Measurements from ENCODE around the gene B4GALT2.

B4GALT2 gene

GRCh38 chr1:43935711-43936427 lies 43.1 kb upstream of the B4GALT2 start:
- H3K27ac ChIP-seq (ENCODE audit: low read depth, low read length) = no peak overlapping the region
- no peaks in the 10 kb centered on the region for H3K36me3 ChIP-seq (ENCODE audit: control insufficient read depth in 1 of 2, insufficient read depth in 2 of 2, low read length in 2 of 2)
- H3K27me3 ChIP-seq (ENCODE audit: control insufficient read depth in 1 of 2, insufficient read depth in 2 of 2, low read length in 2 of 2) = peaks cover 0 to 6% of the 10 kb centered on the region in 2 donors
- H3K9ac ChIP-seq (ENCODE audit: low read depth in 1 of 2, low read length in 2 of 2) = no peak overlapping the region
- peak overlapping the region in 1 of 2 donors; percentile 26 for H3K4me3 ChIP-seq (ENCODE audit: low read depth in 1 of 2, low read length in 2 of 2)
- no peaks in the 10 kb centered on the region for H3K9me3 ChIP-seq (ENCODE audit: control insufficient read depth in 1 of 2, low read length in 2 of 2)
- peaks cover 15 to 21% of the 10 kb centered on the region in 2 donors for H3K4me1 ChIP-seq (ENCODE audit: control insufficient read depth in 1 of 2, insufficient read depth in 2 of 2, low read length in 2 of 2)

- no peaks in the 10 kb centered on the region for H3K36me3 ChIP-seq (ENCODE audit: control insufficient read depth in 1 of 2, insufficient read depth in 2 of 2, low read length in 2 of 2)
- no peaks in the 10 kb centered on the region for H3K9me3 ChIP-seq (ENCODE audit: control insufficient read depth in 1 of 2, low read length in 2 of 2)
- H3K4me3 ChIP-seq (ENCODE audit: low read depth in 1 of 2, low read length in 2 of 2) = peak overlapping the region; percentile 54 to 55
- no peak overlapping the region for H3K9ac ChIP-seq (ENCODE audit: low read depth in 1 of 2, low read length in 2 of 2)
- H3K4me1 ChIP-seq (ENCODE audit: control insufficient read depth in 1 of 2, insufficient read depth in 2 of 2, low read length in 2 of 2) = peaks cover 15 to 21% of the 10 kb centered on the region in 2 donors
- peaks cover 0 to 6% of the 10 kb centered on the region in 2 donors for H3K27me3 ChIP-seq (ENCODE audit: control insufficient read depth in 1 of 2, insufficient read depth in 2 of 2, low read length in 2 of 2)
- H3K27ac ChIP-seq (ENCODE audit: low read depth, low read length) = no peak overlapping the region
Measured at GRCh38 chr1:43936431-43937151, 42.4 kb upstream of the B4GALT2 start.

- Histone ChIP-seq H3K9ac (ENCODE audit: low read depth in 1 of 2, low read length in 2 of 2) (no peak overlapping the region), H3K27me3 (ENCODE audit: control insufficient read depth in 1 of 2, insufficient read depth in 2 of 2, low read length in 2 of 2) (peaks cover 0 to 6% of the 10 kb centered on the region in 2 donors), H3K36me3 (ENCODE audit: control insufficient read depth in 1 of 2, insufficient read depth in 2 of 2, low read length in 2 of 2) (no peaks in the 10 kb centered on the region), H3K27ac (ENCODE audit: low read depth, low read length) (no peak overlapping the region), H3K9me3 (ENCODE audit: control insufficient read depth in 1 of 2, low read length in 2 of 2) (no peaks in the 10 kb centered on the region), H3K4me1 (ENCODE audit: control insufficient read depth in 1 of 2, insufficient read depth in 2 of 2, low read length in 2 of 2) (peaks cover 15 to 21% of the 10 kb centered on the region in 2 donors), H3K4me3 (ENCODE audit: low read depth in 1 of 2, low read length in 2 of 2) (no peak overlapping the region)
Measured at GRCh38 chr1:43937179-43937865, 41.7 kb upstream of the B4GALT2 start.

GRCh38 chr1:43938383-43938782 lies 40.6 kb upstream of the B4GALT2 start:
- no peak overlapping the region for H3K27ac ChIP-seq (ENCODE audit: low read depth, low read length)

GRCh38 chr1:43938892-43939587 lies 40.0 kb upstream of the B4GALT2 start:
- H3K36me3 ChIP-seq (ENCODE audit: control insufficient read depth in 1 of 2, insufficient read depth in 2 of 2, low read length in 2 of 2) = no peaks in the 10 kb centered on the region
- no peak overlapping the region for H3K27ac ChIP-seq (ENCODE audit: low read depth, low read length)
- H3K9me3 ChIP-seq (ENCODE audit: control insufficient read depth in 1 of 2, low read length in 2 of 2) = no peaks in the 10 kb centered on the region
- no peak overlapping the region for H3K4me3 ChIP-seq (ENCODE audit: low read depth in 1 of 2, low read length in 2 of 2)
- peaks cover 5 to 12% of the 10 kb centered on the region in 2 donors for H3K4me1 ChIP-seq (ENCODE audit: control insufficient read depth in 1 of 2, insufficient read depth in 2 of 2, low read length in 2 of 2)
- no peak overlapping the region for H3K9ac ChIP-seq (ENCODE audit: low read depth in 1 of 2, low read length in 2 of 2)
- H3K27me3 ChIP-seq (ENCODE audit: control insufficient read depth in 1 of 2, insufficient read depth in 2 of 2, low read length in 2 of 2) = no peaks in the 10 kb centered on the region

More at GRCh38 chr1:43938383-43938782, 40.6 kb upstream of the B4GALT2 start:
- Histone ChIP-seq H3K27me3 (ENCODE audit: control insufficient read depth in 1 of 2, insufficient read depth in 2 of 2, low read length in 2 of 2) (no peaks in the 10 kb centered on the region), H3K9me3 (ENCODE audit: control insufficient read depth in 1 of 2, low read length in 2 of 2) (no peaks in the 10 kb centered on the region), H3K36me3 (ENCODE audit: control insufficient read depth in 1 of 2, insufficient read depth in 2 of 2, low read length in 2 of 2) (no peaks in the 10 kb centered on the region), H3K9ac (ENCODE audit: low read depth in 1 of 2, low read length in 2 of 2) (no peak overlapping the region), H3K4me1 (ENCODE audit: control insufficient read depth in 1 of 2, insufficient read depth in 2 of 2, low read length in 2 of 2) (peaks cover 9 to 17% of the 10 kb centered on the region in 2 donors), H3K4me3 (ENCODE audit: low read depth in 1 of 2, low read length in 2 of 2) (no peak overlapping the region)

GRCh38 chr1:43942411-43942810 lies 36.6 kb upstream of the B4GALT2 start:
- Histone ChIP-seq H3K9ac (ENCODE audit: low read depth in 1 of 2, low read length in 2 of 2) (no peak overlapping the region), H3K4me1 (ENCODE audit: control insufficient read depth in 1 of 2, insufficient read depth in 2 of 2, low read length in 2 of 2) (peaks cover 9 to 11% of the 10 kb centered on the region in 2 donors), H3K36me3 (ENCODE audit: control insufficient read depth in 1 of 2, insufficient read depth in 2 of 2, low read length in 2 of 2) (no peaks in the 10 kb centered on the region), H3K27ac (ENCODE audit: low read depth, low read length) (no peak overlapping the region), H3K4me3 (ENCODE audit: low read depth in 1 of 2, low read length in 2 of 2) (no peak overlapping the region), H3K9me3 (ENCODE audit: control insufficient read depth in 1 of 2, low read length in 2 of 2) (no peaks in the 10 kb centered on the region), H3K27me3 (ENCODE audit: control insufficient read depth in 1 of 2, insufficient read depth in 2 of 2, low read length in 2 of 2) (no peaks in the 10 kb centered on the region)

GRCh38 chr1:43944860-43945259 lies 34.1 kb upstream of the B4GALT2 start:
- Histone ChIP-seq H3K27me3 (ENCODE audit: control insufficient read depth in 1 of 2, insufficient read depth in 2 of 2, low read length in 2 of 2) (no peaks in the 10 kb centered on the region), H3K36me3 (ENCODE audit: control insufficient read depth in 1 of 2, insufficient read depth in 2 of 2, low read length in 2 of 2) (peaks cover 0 to 6% of the 10 kb centered on the region in 2 donors), H3K4me1 (ENCODE audit: control insufficient read depth in 1 of 2, insufficient read depth in 2 of 2, low read length in 2 of 2) (peaks cover 24 to 29% of the 10 kb centered on the region in 2 donors), H3K9ac (ENCODE audit: low read depth in 1 of 2, low read length in 2 of 2) (no peak overlapping the region), H3K4me3 (ENCODE audit: low read depth in 1 of 2, low read length in 2 of 2) (no peak overlapping the region), H3K9me3 (ENCODE audit: control insufficient read depth in 1 of 2, low read length in 2 of 2) (no peaks in the 10 kb centered on the region), H3K27ac (ENCODE audit: low read depth, low read length) (no peak overlapping the region)

GRCh38 chr1:43945674-43946235 lies 33.3 kb upstream of the B4GALT2 start:
- Histone ChIP-seq H3K27ac (ENCODE audit: low read depth, low read length) (peak overlapping the region; percentile 44), H3K4me1 (ENCODE audit: control insufficient read depth in 1 of 2, insufficient read depth in 2 of 2, low read length in 2 of 2) (peaks cover 24 to 29% of the 10 kb centered on the region in 2 donors)

GRCh38 chr1:43946236-43947060 lies 32.6 kb upstream of the B4GALT2 start, which contains the start of gene IPO13:
TSS of gene IPO13 (plus strand) at chr1:43946950. CDS start at chr1:43947601, 651 bp downstream.
- no peaks in the 10 kb centered on the region for H3K9me3 ChIP-seq (ENCODE audit: control insufficient read depth in 1 of 2, low read length in 2 of 2)
- H3K36me3 ChIP-seq (ENCODE audit: control insufficient read depth in 1 of 2, insufficient read depth in 2 of 2, low read length in 2 of 2) = peaks cover 0 to 9% of the 10 kb centered on the region in 2 donors
- peak within 1 kb of the TSS; percentile 93 to 99 for H3K9ac ChIP-seq (ENCODE audit: low read depth in 1 of 2, low read length in 2 of 2)
- peak within 1 kb of the TSS; percentile 93 to 98 for H3K4me3 ChIP-seq (ENCODE audit: low read depth in 1 of 2, low read length in 2 of 2)
- peak within 1 kb of the TSS; percentile 98 for H3K27ac ChIP-seq (ENCODE audit: low read depth, low read length)
- peaks cover 24 to 29% of the 10 kb centered on the region in 2 donors for H3K4me1 ChIP-seq (ENCODE audit: control insufficient read depth in 1 of 2, insufficient read depth in 2 of 2, low read length in 2 of 2)
- H3K27me3 ChIP-seq (ENCODE audit: control insufficient read depth in 1 of 2, insufficient read depth in 2 of 2, low read length in 2 of 2) = no peaks in the 10 kb centered on the region

More at GRCh38 chr1:43945674-43946235, 33.3 kb upstream of the B4GALT2 start:
- H3K9ac ChIP-seq (ENCODE audit: low read depth in 1 of 2, low read length in 2 of 2) = peak overlapping the region; percentile 69 to 93
- no peaks in the 10 kb centered on the region for H3K9me3 ChIP-seq (ENCODE audit: control insufficient read depth in 1 of 2, low read length in 2 of 2)
- no peaks in the 10 kb centered on the region for H3K27me3 ChIP-seq (ENCODE audit: control insufficient read depth in 1 of 2, insufficient read depth in 2 of 2, low read length in 2 of 2)
- H3K36me3 ChIP-seq (ENCODE audit: control insufficient read depth in 1 of 2, insufficient read depth in 2 of 2, low read length in 2 of 2) = peaks cover 0 to 9% of the 10 kb centered on the region in 2 donors
- peak overlapping the region; percentile 93 to 98 for H3K4me3 ChIP-seq (ENCODE audit: low read depth in 1 of 2, low read length in 2 of 2)

Data from duodenal mucosa (tissue), 2 donors.